Right lobe of liver (tissue), 6 donors: ENCODE data around the gene TK1. TPM values are rescaled to one million over a fixed set of nuclear protein-coding genes. Genes with fewer than 3 reads are reported as not detected.

Experiments used
- ATAC-seq, 4 donors: fragments of 200-7000 bp; cut with Tn5 transposase; one replicate each; pipeline ENCODE4 v1.9.1; 2020; ENCODE audit warnings: mild to moderate bottlenecking in 4 of 4, moderate library complexity in 4 of 4
- DNase-seq, 3 donors: peaks; one replicate each; pipeline ENCODE4 v3.0.0-alpha.2; 2020
- H3K27ac ChIP-seq, 3 donors: fragments of 200-600 bp; one replicate each; pipeline ENCODE4 v1.8.0; 2022
- H3K27me3 ChIP-seq, 2 donors: fragments of 200-600 bp; one replicate each; pipeline ENCODE4 v1.8.0; 2022
- H3K36me3 ChIP-seq, 4 donors: fragments of 200-600 bp; sonication (generic) in 1 of 4; one replicate each; pipeline versions ENCODE4 v1.5.1 to v1.8.0; 2017 to 2022; ENCODE audit warnings: control low read depth in 1 of 4
- H3K4me1 ChIP-seq, 4 donors: fragments of 200-600 bp; sonication (generic) in 1 of 4; one replicate each; pipeline versions ENCODE4 v1.5.1 to v1.8.0; 2017 to 2022; ENCODE audit warnings: control low read depth in 1 of 4
- H3K4me3 ChIP-seq, 3 donors: fragments of 200-600 bp; one replicate each; pipeline ENCODE4 v1.8.0; 2022
- H3K9me3 ChIP-seq, 4 donors: fragments of 200-600 bp; sonication (generic) in 1 of 4; one replicate each; pipeline versions ENCODE4 v1.5.1 to v1.8.0; 2017 to 2022; ENCODE audit warnings: control low read depth in 1 of 4
- POLR2A ChIP-seq: fragments of 450-650 bp; IDR thresholded peaks from one replicate; pipeline ENCODE4 v1.6.1; 2017; ENCODE audit warnings: antibody characterized with exemption, mild to moderate bottlenecking
- WGBS: methylation state at CpG from one replicate; pipeline ENCODE4 v1.1.6; 2018; ENCODE audit warnings: low coverage, low lambda C conversion rate; ENCODE audit not compliant: insufficient coverage; ENCODE audit errors: missing lambda C conversion rate; 5-methylcytosine and 5-hydroxymethylcytosine counted together
- intact Hi-C, 2 donors: fragments of 100-400 bp; cut with DNase I; formaldehyde crosslinking; loops; one replicate each; pipeline versions ENCODE4 v1.11.2 to v1.14.1; 2022
- total RNA-seq, 6 experiments: library from RNA; depleted of rRNA in 2 of 6; stranded (reverse); fragments of >200 nt in 2 of 6; fragmentation: NEBNext Ultra II Directional in 3 of 6; extraction: Animal tissue kit (Norgen Biotek cat#: 25700) in 3 of 6; gene quantifications; one replicate each; pipeline versions ENCODE4 v1.1.0 to v1.2.4, GENCODE V29; 2016 to 2023
- TF ChIP-seq, protein P1 (sequence below), 4 donors: fragments of 200-600 bp in 3 of 4; fragments of 450-650 bp in 1 of 4; IDR thresholded peaks; one replicate each; pipeline versions ENCODE4 v1.5.1 to v1.8.0; 2016 to 2022; ENCODE audit warnings: antibody characterized with exemption in 4 of 4, mild to moderate bottlenecking in 2 of 4
- donor health status: DM: no; HTN: yes; CAD: no.
- donor health status: DM: no; HTN: no; CAD: no.
- donor health status: DM: no; HTN: no; CAD: no.
- donor health status: DM: no; HTN: yes; CAD: no.
- donor health status: DM: no; HTN: yes; CAD: no.

The TK1 gene
- total RNA-seq, 6 experiments from 2014 or later: 2.1 to 8.3 (median 4.7) TPM

DNA sequence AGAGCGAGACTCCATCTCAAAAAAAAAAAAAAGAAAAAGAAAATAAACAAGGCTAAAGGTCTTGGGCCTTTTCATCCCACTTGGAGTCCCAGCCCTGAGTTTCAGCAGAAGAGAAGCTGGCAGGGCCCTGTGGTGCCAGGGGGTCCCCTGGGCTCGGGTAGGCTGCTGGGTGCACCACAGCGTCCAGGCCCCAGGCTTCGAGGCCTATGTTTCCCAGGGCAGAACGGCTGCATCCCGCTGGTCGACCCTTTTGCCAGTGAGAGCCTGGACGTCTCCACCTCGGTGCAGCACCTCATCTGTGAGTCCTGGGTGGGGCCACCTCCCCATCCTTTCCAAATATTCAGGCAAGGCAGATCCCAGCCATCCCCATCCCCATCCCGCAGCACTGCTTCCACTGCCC is 46.8 kb upstream of the TK1 start:
- ATAC-seq (no peak), DNase-seq (no peak)
- TF ChIP-seq, protein P1, sequence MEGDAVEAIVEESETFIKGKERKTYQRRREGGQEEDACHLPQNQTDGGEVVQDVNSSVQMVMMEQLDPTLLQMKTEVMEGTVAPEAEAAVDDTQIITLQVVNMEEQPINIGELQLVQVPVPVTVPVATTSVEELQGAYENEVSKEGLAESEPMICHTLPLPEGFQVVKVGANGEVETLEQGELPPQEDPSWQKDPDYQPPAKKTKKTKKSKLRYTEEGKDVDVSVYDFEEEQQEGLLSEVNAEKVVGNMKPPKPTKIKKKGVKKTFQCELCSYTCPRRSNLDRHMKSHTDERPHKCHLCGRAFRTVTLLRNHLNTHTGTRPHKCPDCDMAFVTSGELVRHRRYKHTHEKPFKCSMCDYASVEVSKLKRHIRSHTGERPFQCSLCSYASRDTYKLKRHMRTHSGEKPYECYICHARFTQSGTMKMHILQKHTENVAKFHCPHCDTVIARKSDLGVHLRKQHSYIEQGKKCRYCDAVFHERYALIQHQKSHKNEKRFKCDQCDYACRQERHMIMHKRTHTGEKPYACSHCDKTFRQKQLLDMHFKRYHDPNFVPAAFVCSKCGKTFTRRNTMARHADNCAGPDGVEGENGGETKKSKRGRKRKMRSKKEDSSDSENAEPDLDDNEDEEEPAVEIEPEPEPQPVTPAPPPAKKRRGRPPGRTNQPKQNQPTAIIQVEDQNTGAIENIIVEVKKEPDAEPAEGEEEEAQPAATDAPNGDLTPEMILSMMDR (IDR thresholded peaks at IDR 0.05): no peak
- no peak for TF ChIP-seq POLR2A
- intact Hi-C loops: no loop called here
- no peak overlapping the region for H3K27ac ChIP-seq
- 85% methylated on average over 4 of the region's 10 CpGs for WGBS
- H3K4me3 ChIP-seq: no peak overlapping the region
- no peaks in the 10 kb centered on the region for H3K9me3 ChIP-seq
- H3K36me3 ChIP-seq: no peaks in the 10 kb centered on the region
- H3K27me3 ChIP-seq: peaks cover 0 to 11% of the 10 kb centered on the region in 2 donors
- H3K4me1 ChIP-seq: no peaks in the 10 kb centered on the region

DNA sequence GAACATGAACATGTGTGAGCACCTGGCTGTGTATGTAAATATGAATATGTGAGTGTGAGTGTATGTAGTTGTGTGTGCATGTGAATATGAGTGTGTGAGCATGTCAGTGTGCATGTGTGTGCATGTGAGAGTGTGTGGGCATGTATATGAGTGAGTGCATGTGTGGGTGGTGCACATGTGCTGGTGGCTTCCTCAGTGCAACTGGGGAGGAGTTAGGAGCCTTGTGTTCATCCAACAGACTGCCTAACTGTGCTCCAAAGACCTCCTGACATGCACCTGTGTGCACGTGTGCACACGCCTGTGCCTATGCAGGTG is 46.0 kb upstream of the TK1 start:
- Histone ChIP-seq H3K4me1 (no peaks in the 10 kb centered on the region), H3K27ac (no peak overlapping the region), H3K36me3 (no peaks in the 10 kb centered on the region), H3K9me3 (no peaks in the 10 kb centered on the region), H3K4me3 (no peak overlapping the region), H3K27me3 (peaks cover 0 to 11% of the 10 kb centered on the region in 2 donors)
- TF ChIP-seq, protein P1 (IDR thresholded peaks at IDR 0.05): no peak
- no peak for TF ChIP-seq POLR2A
- WGBS: 80% methylated on average over 2 of the region's 2 CpGs
- no peak for DNase-seq
- ATAC-seq: no peak
- intact Hi-C loops: no loop called here

DNA sequence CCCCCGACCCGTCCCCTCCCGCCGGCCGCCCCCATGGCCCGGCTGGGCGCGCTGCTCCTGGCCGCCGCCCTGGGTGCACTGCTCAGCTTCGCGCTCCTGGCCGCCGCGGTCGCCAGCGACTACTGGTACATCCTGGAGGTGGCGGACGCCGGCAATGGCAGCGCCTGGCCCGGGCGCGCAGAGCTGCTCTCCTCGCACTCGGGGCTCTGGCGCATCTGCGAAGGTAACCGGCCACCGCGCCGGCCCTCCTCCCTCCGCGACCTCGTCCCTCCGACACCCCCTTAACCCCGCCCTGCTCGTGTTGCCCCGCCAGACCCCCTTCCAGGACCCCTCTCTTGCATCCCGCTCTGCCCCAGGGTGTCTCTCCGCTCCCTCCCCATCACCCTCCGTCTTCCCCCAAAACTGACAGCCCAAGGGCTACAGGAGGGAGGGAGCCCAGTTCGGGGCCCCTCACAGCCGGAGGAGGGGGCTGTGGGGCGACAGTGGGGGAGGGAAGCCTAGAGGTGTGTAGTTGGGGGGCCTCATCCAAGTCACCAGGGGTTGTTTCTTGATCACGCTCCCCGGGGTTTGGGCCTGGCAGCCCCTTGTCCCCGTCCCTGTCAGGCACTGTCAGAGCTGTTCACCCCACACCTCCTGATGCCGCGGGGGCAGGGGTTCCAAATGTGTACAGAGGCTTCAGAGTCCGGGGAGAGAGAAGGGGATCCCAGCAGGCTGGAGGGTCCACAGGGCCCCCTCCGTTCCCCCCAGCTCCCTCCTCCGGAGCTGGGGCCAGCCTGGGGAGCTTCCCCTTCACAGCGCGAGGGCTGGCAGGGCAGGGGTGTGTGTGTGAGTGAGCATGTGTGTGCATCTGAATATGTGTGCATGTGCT is 45.4 kb upstream of the TK1 start:
- Histone ChIP-seq H3K27me3 (peaks cover 0 to 11% of the 10 kb centered on the region in 2 donors), H3K27ac (no peak overlapping the region), H3K9me3 (no peaks in the 10 kb centered on the region), H3K4me1 (no peaks in the 10 kb centered on the region), H3K36me3 (no peaks in the 10 kb centered on the region), H3K4me3 (no peak overlapping the region)
- ATAC-seq (peak in 2 of 4 donors; percentile 14 to 23), DNase-seq (no peak)
- 27% methylated on average over 14 of the region's 55 CpGs for WGBS
- intact Hi-C loops: no loop called here
- TF ChIP-seq POLR2A: no peak
- TF ChIP-seq, protein P1 (IDR thresholded peaks at IDR 0.05): no peak

DNA sequence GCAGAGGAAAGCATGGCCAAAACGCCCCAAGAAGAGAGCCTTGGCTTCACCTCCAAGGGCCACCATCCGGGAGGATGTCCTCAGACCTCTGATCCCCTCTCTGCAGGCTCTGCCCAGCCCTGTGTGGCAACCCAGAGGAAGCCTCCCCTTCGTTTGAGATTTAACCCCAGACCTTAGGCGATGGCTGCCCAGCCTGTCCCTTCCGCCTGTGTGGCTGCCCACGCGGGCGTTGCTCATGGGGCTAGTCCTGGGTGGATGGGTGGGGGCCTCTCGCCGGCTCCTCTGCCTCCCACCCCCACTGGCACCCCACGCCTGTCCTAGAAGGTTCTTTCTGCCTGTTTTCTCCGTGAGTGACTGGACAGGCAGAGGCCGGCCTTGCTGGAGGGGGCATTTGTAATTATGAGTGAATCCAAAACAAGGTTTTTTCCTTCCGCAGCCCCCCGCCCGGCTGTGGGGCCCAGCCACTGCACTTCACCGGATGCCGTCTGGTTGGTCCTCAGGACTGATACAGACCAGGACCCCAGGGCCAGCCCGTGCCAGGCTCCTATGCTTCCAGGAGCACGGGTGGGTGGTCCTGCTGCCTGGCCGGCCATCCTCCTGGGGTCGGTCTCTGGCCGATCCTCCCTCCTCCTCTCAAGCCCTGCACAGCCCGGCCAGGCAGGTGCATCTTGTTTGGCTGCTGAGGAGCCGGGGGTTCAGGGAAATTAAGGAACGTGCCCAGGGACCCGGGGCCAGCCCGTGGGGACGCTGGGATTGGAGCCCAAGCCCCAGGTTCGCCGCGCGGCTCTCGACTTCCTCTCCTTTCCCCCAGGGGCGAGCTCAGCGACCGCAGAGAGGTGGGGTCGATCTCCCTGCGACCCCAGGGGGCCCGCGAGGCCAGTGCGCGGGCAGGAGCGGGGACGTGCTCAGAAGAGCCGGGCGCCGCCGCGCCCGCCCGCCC is 44.4 kb upstream of the TK1 start, which contains the start of gene TMEM235:
TMEM235 (plus strand) TSS at position 636 of the 940 bp plus-strand sequence. CDS start 393 bp downstream, outside the sequence.
- intact Hi-C loops: no loop called here
- 10% methylated on average over 7 of the region's 52 CpGs for WGBS
- Histone ChIP-seq H3K36me3 (no peaks in the 10 kb centered on the region), H3K4me1 (no peaks in the 10 kb centered on the region), H3K4me3 (no peak within 1 kb of the TSS), H3K27me3 (peaks cover 0 to 11% of the 10 kb centered on the region in 2 donors), H3K27ac (no peak within 1 kb of the TSS), H3K9me3 (no peaks in the 10 kb centered on the region)
- TF ChIP-seq, protein P1 (IDR thresholded peaks at IDR 0.05): no peak
- TF ChIP-seq POLR2A: no peak
- ATAC-seq (no peak), DNase-seq (no peak)
